Panc1 (cell line): ENCODE measurements around the gene GRIP1.

ENCODE experiments used
- CTCF ChIP-seq: fragments of 450-650 bp; IDR thresholded peaks from 2 replicates; pipeline ENCODE4 v1.5.1; 2017; ENCODE audit warnings: mild to moderate bottlenecking
- POLR2AphosphoS5 ChIP-seq: IDR thresholded peaks from 2 replicates; pipeline ENCODE4 v1.6.1; 2012; ENCODE audit warnings: mild to moderate bottlenecking, low read depth, low read length, moderate library complexity
- SIN3A ChIP-seq: IDR thresholded peaks from 2 replicates; pipeline ENCODE4 v1.6.1; 2012; ENCODE audit warnings: low read depth, mild to moderate bottlenecking, low read length, moderate library complexity, borderline replicate concordance; ENCODE audit not compliant: insufficient read depth
- TCF7L2 ChIP-seq: IDR thresholded peaks from 2 replicates; pipeline ENCODE4 v1.6.1; 2011; ENCODE audit warnings: mild to moderate bottlenecking, low read depth, low read length, inconsistent platforms
- TF ChIP-seq, protein P1 (sequence below), 2 experiments: IDR thresholded peaks; 2 replicates each; pipeline ENCODE4 v1.6.1; 2011 to 2012; ENCODE audit warnings: low read depth in 2 of 2, control low read depth in 1 of 2, low read length in 1 of 2, mild to moderate bottlenecking in 1 of 2, moderate library complexity in 1 of 2; ENCODE audit not compliant: insufficient read depth in 1 of 2

- TF ChIP-seq SIN3A: no peak
- no peak for TF ChIP-seq CTCF
- TF ChIP-seq POLR2AphosphoS5: no peak
- TF ChIP-seq TCF7L2: no peak
- TF ChIP-seq, protein P1, sequence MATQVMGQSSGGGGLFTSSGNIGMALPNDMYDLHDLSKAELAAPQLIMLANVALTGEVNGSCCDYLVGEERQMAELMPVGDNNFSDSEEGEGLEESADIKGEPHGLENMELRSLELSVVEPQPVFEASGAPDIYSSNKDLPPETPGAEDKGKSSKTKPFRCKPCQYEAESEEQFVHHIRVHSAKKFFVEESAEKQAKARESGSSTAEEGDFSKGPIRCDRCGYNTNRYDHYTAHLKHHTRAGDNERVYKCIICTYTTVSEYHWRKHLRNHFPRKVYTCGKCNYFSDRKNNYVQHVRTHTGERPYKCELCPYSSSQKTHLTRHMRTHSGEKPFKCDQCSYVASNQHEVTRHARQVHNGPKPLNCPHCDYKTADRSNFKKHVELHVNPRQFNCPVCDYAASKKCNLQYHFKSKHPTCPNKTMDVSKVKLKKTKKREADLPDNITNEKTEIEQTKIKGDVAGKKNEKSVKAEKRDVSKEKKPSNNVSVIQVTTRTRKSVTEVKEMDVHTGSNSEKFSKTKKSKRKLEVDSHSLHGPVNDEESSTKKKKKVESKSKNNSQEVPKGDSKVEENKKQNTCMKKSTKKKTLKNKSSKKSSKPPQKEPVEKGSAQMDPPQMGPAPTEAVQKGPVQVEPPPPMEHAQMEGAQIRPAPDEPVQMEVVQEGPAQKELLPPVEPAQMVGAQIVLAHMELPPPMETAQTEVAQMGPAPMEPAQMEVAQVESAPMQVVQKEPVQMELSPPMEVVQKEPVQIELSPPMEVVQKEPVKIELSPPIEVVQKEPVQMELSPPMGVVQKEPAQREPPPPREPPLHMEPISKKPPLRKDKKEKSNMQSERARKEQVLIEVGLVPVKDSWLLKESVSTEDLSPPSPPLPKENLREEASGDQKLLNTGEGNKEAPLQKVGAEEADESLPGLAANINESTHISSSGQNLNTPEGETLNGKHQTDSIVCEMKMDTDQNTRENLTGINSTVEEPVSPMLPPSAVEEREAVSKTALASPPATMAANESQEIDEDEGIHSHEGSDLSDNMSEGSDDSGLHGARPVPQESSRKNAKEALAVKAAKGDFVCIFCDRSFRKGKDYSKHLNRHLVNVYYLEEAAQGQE (IDR thresholded peaks at IDR 0.05; ENCODE audit: insufficient read depth in 1 of 2, low read depth in 2 of 2, low read length in 1 of 2): no peak
Measured at GRCh38 chr12:66726556-66726955, 47.7 kb upstream of the GRIP1 start.
